ENCODE measurements around the gene CHN2.

GRCh38 chr7:29453021-29453420, 258.4 kb downstream of the CHN2 start:
- no peak for TF ChIP-seq CTCF (IDR thresholded peaks at IDR 0.05; ENCODE audit: low read depth, low read length)
- TF ChIP-seq POLR2A (IDR thresholded peaks at IDR 0.05; ENCODE audit: extremely low read depth, insufficient read length), result no peak
- no peak for TF ChIP-seq MYC (IDR thresholded peaks at IDR 0.05; ENCODE audit: low read depth, low read length)
- no peak for TF ChIP-seq MAX (IDR thresholded peaks at IDR 0.05; ENCODE audit: low read depth, low read length)
